ENCODE measurements around the gene SLC12A3.

SLC12A3 gene

GRCh38 chr16:56885446-56886162 is 20.6 kb downstream of the SLC12A3 start:
- H3K4me2 ChIP-seq (ENCODE audit: low read depth, low read length, poor library complexity, severe bottlenecking): no peak overlapping the region
- no peaks in the 10 kb centered on the region for H3K79me2 ChIP-seq (ENCODE audit: insufficient read depth, low read length)
- H3F3A ChIP-seq (ENCODE audit: insufficient read depth): no peaks in the 10 kb centered on the region
- H3K27me3 ChIP-seq (ENCODE audit: low read length): no peaks in the 10 kb centered on the region
- TF ChIP-seq CTCF (IDR thresholded peaks at IDR 0.05; ENCODE audit: insufficient read depth, low read length, poor library complexity, severe bottlenecking) (no peak), EZH2phosphoT487 (conservative IDR thresholded peaks at IDR 0.05; ENCODE audit: low read length) (no peak)
- no peak overlapping the region for H3K27ac ChIP-seq (ENCODE audit: low read depth, low read length)
- no peak overlapping the region for H3K9ac ChIP-seq (ENCODE audit: low read length)
- H3K4me3 ChIP-seq (ENCODE audit: insufficient read depth, low read length, poor library complexity, severe bottlenecking): no peak overlapping the region
- H3K9me2 ChIP-seq (replicated peaks; ENCODE audit: insufficient read depth, low read length): no peaks in the 10 kb centered on the region
- no peak overlapping the region for H2AFZ ChIP-seq (ENCODE audit: low read depth, low read length, severe bottlenecking)
- H3K36me3 ChIP-seq (ENCODE audit: low read length): no peaks in the 10 kb centered on the region
- no peaks in the 10 kb centered on the region for H3K9me3 ChIP-seq (ENCODE audit: insufficient read depth, low read length)
- no peaks in the 10 kb centered on the region for H4K20me1 ChIP-seq (ENCODE audit: low read depth, low read length)

- Histone ChIP-seq H3K27ac (ENCODE audit: low read depth, low read length) (no peak overlapping the region), H2AFZ (ENCODE audit: low read depth, low read length, severe bottlenecking) (no peak overlapping the region), H4K20me1 (ENCODE audit: low read depth, low read length) (no peaks in the 10 kb centered on the region), H3K9me3 (ENCODE audit: insufficient read depth, low read length) (no peaks in the 10 kb centered on the region), H3K36me3 (ENCODE audit: low read length) (no peaks in the 10 kb centered on the region), H3K79me2 (ENCODE audit: insufficient read depth, low read length) (no peaks in the 10 kb centered on the region), H3K4me2 (ENCODE audit: low read depth, low read length, poor library complexity, severe bottlenecking) (no peak overlapping the region), H3K4me3 (ENCODE audit: insufficient read depth, low read length, poor library complexity, severe bottlenecking) (no peak overlapping the region), H3K27me3 (ENCODE audit: low read length) (no peaks in the 10 kb centered on the region), H3F3A (ENCODE audit: insufficient read depth) (no peaks in the 10 kb centered on the region), H3K9ac (ENCODE audit: low read length) (no peak overlapping the region), H3K9me2 (replicated peaks; ENCODE audit: insufficient read depth, low read length) (no peaks in the 10 kb centered on the region)
- no peak for TF ChIP-seq EZH2phosphoT487 (conservative IDR thresholded peaks at IDR 0.05; ENCODE audit: low read length)
- TF ChIP-seq CTCF (IDR thresholded peaks at IDR 0.05; ENCODE audit: insufficient read depth, low read length, poor library complexity, severe bottlenecking): no peak
These were observed 21.3 kb downstream of the SLC12A3 start for GRCh38 chr16:56886296-56886695.

GRCh38 chr16:56886826-56887225 is 21.8 kb downstream of the SLC12A3 start:
- Histone ChIP-seq H2AFZ (ENCODE audit: low read depth, low read length, severe bottlenecking) (no peak overlapping the region), H3K36me3 (ENCODE audit: low read length) (no peaks in the 10 kb centered on the region), H3K4me3 (ENCODE audit: insufficient read depth, low read length, poor library complexity, severe bottlenecking) (no peak overlapping the region), H3F3A (ENCODE audit: insufficient read depth) (no peaks in the 10 kb centered on the region), H3K79me2 (ENCODE audit: insufficient read depth, low read length) (no peaks in the 10 kb centered on the region), H3K27ac (ENCODE audit: low read depth, low read length) (no peak overlapping the region), H3K9me2 (replicated peaks; ENCODE audit: insufficient read depth, low read length) (no peaks in the 10 kb centered on the region), H3K9me3 (ENCODE audit: insufficient read depth, low read length) (no peaks in the 10 kb centered on the region), H3K27me3 (ENCODE audit: low read length) (no peaks in the 10 kb centered on the region), H3K4me2 (ENCODE audit: low read depth, low read length, poor library complexity, severe bottlenecking) (no peak overlapping the region), H4K20me1 (ENCODE audit: low read depth, low read length) (no peaks in the 10 kb centered on the region), H3K9ac (ENCODE audit: low read length) (no peak overlapping the region)
- TF ChIP-seq EZH2phosphoT487 (conservative IDR thresholded peaks at IDR 0.05; ENCODE audit: low read length) (no peak), CTCF (IDR thresholded peaks at IDR 0.05; ENCODE audit: insufficient read depth, low read length, poor library complexity, severe bottlenecking) (no peak)

Data from SU-DHL-6 (cell line).